WTC11 (cell line): ENCODE results near the gene APOL1. TPM values are rescaled to one million over a fixed set of nuclear protein-coding genes. Genes with fewer than 3 reads are reported as not detected.

ENCODE experiments used
- ATAC-seq: fragments of 200-7000 bp; cut with Tn5 transposase; 2 replicates; pipeline ENCODE4 v1.10.0; 2021; ENCODE audit warnings: mild to moderate bottlenecking, moderate library complexity
- CTCF ChIA-PET: fragments of 300-600 bp; sonication (Branson Sonifier 250); formaldehyde crosslinking; loops from one replicate; lab custom pipeline; 2021; ENCODE audit warnings: antibody characterized with exemption; lab: Charles Lee
- POLR2A ChIA-PET: fragments of 350-600 bp; sonication (Branson Sonifier 250); formaldehyde crosslinking; loops from one replicate; lab custom pipeline; 2021; ENCODE audit warnings: antibody characterized with exemption; lab: Charles Lee
- DNase-seq: peaks from one replicate; pipeline ENCODE4 v3.0.0; 2021; ENCODE audit warnings: low spot score
- H3K27ac Mint-ChIP-seq: 2 replicates; pipeline ENCODE4 v1.8.0; 2021; ENCODE audit warnings: mixed read lengths
- H3K27me3 Mint-ChIP-seq: 2 replicates; pipeline ENCODE4 v1.8.0; 2021; ENCODE audit warnings: low read depth, mild to moderate bottlenecking, moderate library complexity, mixed read lengths
- H3K36me3 Mint-ChIP-seq: 2 replicates; pipeline ENCODE4 v1.8.0; 2021; ENCODE audit warnings: mixed read lengths
- H3K4me1 Mint-ChIP-seq: 2 replicates; pipeline ENCODE4 v1.8.0; 2022; ENCODE audit warnings: mixed read lengths
- H3K4me3 Mint-ChIP-seq: 2 replicates; pipeline ENCODE4 v1.8.0; 2021; ENCODE audit warnings: mild to moderate bottlenecking, moderate library complexity, mixed read lengths
- H3K9me3 Mint-ChIP-seq: 2 replicates; pipeline ENCODE4 v1.8.0; 2021; ENCODE audit warnings: mixed read lengths
- ATF1 ChIP-seq: sonication (generic); formaldehyde crosslinking; IDR thresholded peaks from 2 replicates; pipeline ENCODE4 v1.8.1; 2023; ENCODE audit warnings: mild to moderate bottlenecking, moderate library complexity, missing genetic modification reagents
- ETV6 ChIP-seq: sonication (generic); formaldehyde crosslinking; IDR thresholded peaks from 2 replicates; pipeline ENCODE4 v1.8.1; 2022; ENCODE audit warnings: mild to moderate bottlenecking, missing genetic modification reagents
- FOXJ3 ChIP-seq: sonication (generic); formaldehyde crosslinking; IDR thresholded peaks from 2 replicates; pipeline ENCODE4 v1.9.0; 2021; ENCODE audit warnings: missing genetic modification reagents, mild to moderate bottlenecking, borderline replicate concordance
- GTF2I ChIP-seq: fragments of 250-450 bp; sonication (Bioruptor Pico); conservative IDR thresholded peaks from 2 replicates; pipeline ENCODE4 v1.4.0; 2021; ENCODE audit warnings: mild to moderate bottlenecking
- JUN ChIP-seq: sonication (generic); formaldehyde crosslinking; IDR thresholded peaks from 2 replicates; pipeline ENCODE4 v1.8.0; 2023; ENCODE audit warnings: mild to moderate bottlenecking, missing genetic modification reagents
- MYBL2 ChIP-seq: sonication (generic); formaldehyde crosslinking; IDR thresholded peaks from 2 replicates; pipeline ENCODE4 v1.8.1; 2023; ENCODE audit warnings: mild to moderate bottlenecking, moderate library complexity, missing genetic modification reagents
- NFE2L1 ChIP-seq: sonication (generic); formaldehyde crosslinking; IDR thresholded peaks from 2 replicates; pipeline ENCODE4 v1.8.1; 2023; ENCODE audit warnings: missing genetic modification reagents
- NR1H2 ChIP-seq: sonication (generic); formaldehyde crosslinking; IDR thresholded peaks from 2 replicates; pipeline ENCODE4 v1.9.0; 2021; ENCODE audit warnings: mild to moderate bottlenecking, moderate library complexity, missing genetic modification reagents
- PRDM15 ChIP-seq: sonication (generic); formaldehyde crosslinking; IDR thresholded peaks from 2 replicates; pipeline ENCODE4 v1.8.0; 2022; ENCODE audit warnings: missing genetic modification reagents
- RORB ChIP-seq: fragments of 250-450 bp; sonication (Bioruptor Pico); IDR thresholded peaks from 2 replicates; pipeline ENCODE4 v1.9.0; 2021; ENCODE audit warnings: mild to moderate bottlenecking
- SP1 ChIP-seq: sonication (generic); formaldehyde crosslinking; conservative IDR thresholded peaks from 2 replicates; pipeline ENCODE4 v1.8.1; 2022; ENCODE audit warnings: missing genetic modification reagents
- ZNF219 ChIP-seq: sonication (generic); formaldehyde crosslinking; IDR thresholded peaks from 2 replicates; pipeline ENCODE4 v1.8.0; 2023; ENCODE audit warnings: missing genetic modification reagents, mild to moderate bottlenecking, borderline replicate concordance
- ZNF423 ChIP-seq: fragments of 250-450 bp; sonication (Bioruptor Pico); IDR thresholded peaks from 2 replicates; pipeline ENCODE4 v2.1.2; 2022; ENCODE audit warnings: mild to moderate bottlenecking, moderate library complexity
- ZNF425 ChIP-seq: fragments of 250-450 bp; sonication (Bioruptor Pico); conservative IDR thresholded peaks from 2 replicates; pipeline ENCODE4 v1.9.0; 2021; ENCODE audit warnings: mild to moderate bottlenecking
- total RNA-seq: library from RNA; stranded (reverse); gene quantifications from 3 replicates; pipeline ENCODE4 v1.2.3, GENCODE V29; 2021
- TF ChIP-seq, protein P1 (sequence below): fragments of 250-450 bp; sonication (Bioruptor Pico); IDR thresholded peaks from 2 replicates; pipeline ENCODE4 v1.8.0; 2021; ENCODE audit warnings: mild to moderate bottlenecking
- TF ChIP-seq, protein P2 (sequence below): sonication (generic); formaldehyde crosslinking; IDR thresholded peaks from 2 replicates; pipeline ENCODE4 v1.8.0; 2022; ENCODE audit warnings: mild to moderate bottlenecking, missing genetic modification reagents
- TF ChIP-seq, protein P3 (sequence below): sonication (generic); formaldehyde crosslinking; IDR thresholded peaks from 2 replicates; pipeline ENCODE4 v1.8.1; 2022; ENCODE audit warnings: mild to moderate bottlenecking, moderate library complexity, missing genetic modification reagents

Gene APOL1
- total RNA-seq, 1 experiment from 2014 or later, result 0.35 TPM

GRCh38 chr22:36204001-36204631 lies 48.8 kb upstream of the APOL1 start:
- peaks cover 7% of the 10 kb centered on the region for H3K27me3 Mint-ChIP-seq
- no peak overlapping the region for H3K27ac Mint-ChIP-seq
- ChIA-PET POLR2A (interaction anchor here (0.5 kb wide), 1 partner anchor 59 kb away, joined by 4 read pairs; no protein-coding TSS in a partner anchor), CTCF (interaction anchor here (0.9 to 1.9 kb wide), 10 partner anchors 9 to 283 kb away, joined by 3 to 8 read pairs (median 4); partner anchors contain the start of gene APOL2)
- no peak overlapping the region for H3K4me3 Mint-ChIP-seq
- ATAC-seq (peak; percentile 55), DNase-seq (no peak)
- H3K36me3 Mint-ChIP-seq, result peaks cover 5% of the 10 kb centered on the region
- peaks cover 23% of the 10 kb centered on the region for H3K4me1 Mint-ChIP-seq
- H3K9me3 Mint-ChIP-seq, result peaks cover 10% of the 10 kb centered on the region
- TF ChIP-seq, protein P1, sequence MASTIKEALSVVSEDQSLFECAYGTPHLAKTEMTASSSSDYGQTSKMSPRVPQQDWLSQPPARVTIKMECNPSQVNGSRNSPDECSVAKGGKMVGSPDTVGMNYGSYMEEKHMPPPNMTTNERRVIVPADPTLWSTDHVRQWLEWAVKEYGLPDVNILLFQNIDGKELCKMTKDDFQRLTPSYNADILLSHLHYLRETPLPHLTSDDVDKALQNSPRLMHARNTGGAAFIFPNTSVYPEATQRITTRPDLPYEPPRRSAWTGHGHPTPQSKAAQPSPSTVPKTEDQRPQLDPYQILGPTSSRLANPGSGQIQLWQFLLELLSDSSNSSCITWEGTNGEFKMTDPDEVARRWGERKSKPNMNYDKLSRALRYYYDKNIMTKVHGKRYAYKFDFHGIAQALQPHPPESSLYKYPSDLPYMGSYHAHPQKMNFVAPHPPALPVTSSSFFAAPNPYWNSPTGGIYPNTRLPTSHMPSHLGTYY (CRISPR knock-in tag), result no peak
- TF ChIP-seq ZNF423 (CRISPR knock-in tag) (no peak), RORB (CRISPR knock-in tag) (no peak), ATF1 (CRISPR knock-in tag) (no peak), GTF2I (CRISPR knock-in tag) (no peak), ETV6 (CRISPR knock-in tag) (no peak), ZNF425 (CRISPR knock-in tag) (no peak), NR1H2 (CRISPR knock-in tag) (no peak), PRDM15 (CRISPR knock-in tag) (no peak), FOXJ3 (CRISPR knock-in tag) (no peak), JUN (CRISPR knock-in tag) (no peak), ZNF219 (CRISPR knock-in tag) (no peak), SP1 (CRISPR knock-in tag) (no peak), NFE2L1 (CRISPR knock-in tag) (no peak), MYBL2 (no peak)
- TF ChIP-seq, protein P2, sequence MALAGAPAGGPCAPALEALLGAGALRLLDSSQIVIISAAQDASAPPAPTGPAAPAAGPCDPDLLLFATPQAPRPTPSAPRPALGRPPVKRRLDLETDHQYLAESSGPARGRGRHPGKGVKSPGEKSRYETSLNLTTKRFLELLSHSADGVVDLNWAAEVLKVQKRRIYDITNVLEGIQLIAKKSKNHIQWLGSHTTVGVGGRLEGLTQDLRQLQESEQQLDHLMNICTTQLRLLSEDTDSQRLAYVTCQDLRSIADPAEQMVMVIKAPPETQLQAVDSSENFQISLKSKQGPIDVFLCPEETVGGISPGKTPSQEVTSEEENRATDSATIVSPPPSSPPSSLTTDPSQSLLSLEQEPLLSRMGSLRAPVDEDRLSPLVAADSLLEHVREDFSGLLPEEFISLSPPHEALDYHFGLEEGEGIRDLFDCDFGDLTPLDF (CRISPR knock-in tag), result no peak
- TF ChIP-seq, protein P3, sequence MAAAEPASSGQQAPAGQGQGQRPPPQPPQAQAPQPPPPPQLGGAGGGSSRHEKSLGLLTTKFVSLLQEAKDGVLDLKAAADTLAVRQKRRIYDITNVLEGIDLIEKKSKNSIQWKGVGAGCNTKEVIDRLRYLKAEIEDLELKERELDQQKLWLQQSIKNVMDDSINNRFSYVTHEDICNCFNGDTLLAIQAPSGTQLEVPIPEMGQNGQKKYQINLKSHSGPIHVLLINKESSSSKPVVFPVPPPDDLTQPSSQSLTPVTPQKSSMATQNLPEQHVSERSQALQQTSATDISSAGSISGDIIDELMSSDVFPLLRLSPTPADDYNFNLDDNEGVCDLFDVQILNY (CRISPR knock-in tag), result no peak
